Measurements from ENCODE around the gene PARG. TPM values are rescaled to one million over a fixed set of nuclear protein-coding genes. Genes with fewer than 3 reads are reported as not detected.

PARG gene
- total RNA-seq, 2 experiments from 2014 or later = 26.7 to 30.0 TPM

DNA sequence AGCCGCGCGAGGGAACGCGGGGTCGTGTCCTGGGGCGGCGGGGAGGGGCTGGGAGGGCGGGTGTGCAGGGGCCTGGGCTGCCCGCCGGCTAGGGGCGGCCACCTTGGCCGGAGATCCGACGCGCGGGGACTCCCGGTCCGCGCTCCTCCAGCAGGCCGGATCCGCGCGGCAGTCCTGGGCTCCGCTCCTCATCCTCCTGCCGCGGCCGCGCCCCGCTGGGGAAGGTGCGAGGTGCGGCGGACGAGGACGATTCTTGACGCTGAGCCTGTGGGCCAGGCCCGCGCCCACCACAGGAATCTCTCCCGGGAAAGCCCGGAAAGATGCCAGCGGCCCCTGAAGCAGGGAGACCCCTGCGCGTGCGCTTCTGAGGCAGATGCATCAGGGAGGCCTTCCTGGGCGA lies 173.1 kb downstream of the PARG start:
- intact Hi-C loops (cut with micrococcal nuclease) = loop anchor here (10.0 kb wide), 1 partner anchor 164 kb away; no protein-coding TSS in a partner anchor
- Mint-ChIP-seq H3K4me1 (ENCODE audit: low read depth) (peaks cover 3% of the 10 kb centered on the region), H3K36me3 (ENCODE audit: low read depth) (no peaks in the 10 kb centered on the region), H3K27ac (no peak overlapping the region), H3K4me3 (no peak overlapping the region), H3K27me3 (peaks cover 42% of the 10 kb centered on the region), H3K9me3 (peaks cover 6% of the 10 kb centered on the region)
- ChIA-PET CTCF (no interaction called here), POLR2A (no interaction called here)
- ATAC-seq (no peak), DNase-seq (no peak)
- TF ChIP-seq, protein P1, sequence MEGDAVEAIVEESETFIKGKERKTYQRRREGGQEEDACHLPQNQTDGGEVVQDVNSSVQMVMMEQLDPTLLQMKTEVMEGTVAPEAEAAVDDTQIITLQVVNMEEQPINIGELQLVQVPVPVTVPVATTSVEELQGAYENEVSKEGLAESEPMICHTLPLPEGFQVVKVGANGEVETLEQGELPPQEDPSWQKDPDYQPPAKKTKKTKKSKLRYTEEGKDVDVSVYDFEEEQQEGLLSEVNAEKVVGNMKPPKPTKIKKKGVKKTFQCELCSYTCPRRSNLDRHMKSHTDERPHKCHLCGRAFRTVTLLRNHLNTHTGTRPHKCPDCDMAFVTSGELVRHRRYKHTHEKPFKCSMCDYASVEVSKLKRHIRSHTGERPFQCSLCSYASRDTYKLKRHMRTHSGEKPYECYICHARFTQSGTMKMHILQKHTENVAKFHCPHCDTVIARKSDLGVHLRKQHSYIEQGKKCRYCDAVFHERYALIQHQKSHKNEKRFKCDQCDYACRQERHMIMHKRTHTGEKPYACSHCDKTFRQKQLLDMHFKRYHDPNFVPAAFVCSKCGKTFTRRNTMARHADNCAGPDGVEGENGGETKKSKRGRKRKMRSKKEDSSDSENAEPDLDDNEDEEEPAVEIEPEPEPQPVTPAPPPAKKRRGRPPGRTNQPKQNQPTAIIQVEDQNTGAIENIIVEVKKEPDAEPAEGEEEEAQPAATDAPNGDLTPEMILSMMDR (IDR thresholded peaks at IDR 0.05) = no peak

DNA sequence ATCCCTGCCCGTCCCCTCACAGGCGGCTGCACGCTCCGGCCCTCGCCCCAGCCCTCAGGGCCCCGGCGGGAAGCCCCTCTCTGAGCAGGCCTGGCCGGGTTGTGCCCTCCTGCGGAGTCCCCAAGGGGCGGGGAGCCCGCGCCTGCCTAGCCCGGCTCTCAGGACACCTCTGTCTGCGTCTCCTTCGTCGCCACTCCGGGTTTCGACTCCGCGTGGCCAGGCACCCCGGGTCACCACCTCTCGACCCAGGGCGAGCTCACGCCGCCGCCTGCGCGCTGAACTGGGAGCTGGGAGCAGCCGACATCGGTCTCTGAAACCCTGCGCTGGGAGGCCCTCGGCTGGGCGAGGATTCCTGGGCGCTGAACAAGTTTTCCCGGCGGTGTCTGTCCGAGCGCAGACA lies 173.5 kb downstream of the PARG start:
- H3K36me3 Mint-ChIP-seq (ENCODE audit: low read depth) = no peaks in the 10 kb centered on the region
- H3K4me1 Mint-ChIP-seq (ENCODE audit: low read depth) = peaks cover 3% of the 10 kb centered on the region
- DNase-seq (no peak), ATAC-seq (no peak)
- CTCF ChIA-PET = no interaction called here
- H3K27me3 Mint-ChIP-seq = peaks cover 46% of the 10 kb centered on the region
- H3K9me3 Mint-ChIP-seq = peaks cover 6% of the 10 kb centered on the region
- H3K4me3 Mint-ChIP-seq = no peak overlapping the region
- POLR2A ChIA-PET = no interaction called here
- no peak overlapping the region for H3K27ac Mint-ChIP-seq
- intact Hi-C loops (cut with micrococcal nuclease) = loop anchor here (10.0 kb wide), 1 partner anchor 164 kb away; no protein-coding TSS in a partner anchor
- TF ChIP-seq, protein P1 (IDR thresholded peaks at IDR 0.05) = no peak

Other genes starting within 250 kb of the PARG start
- gene OGDHL, start 179.7 kb downstream of the PARG start, total RNA-seq = under 1 TPM; 0.40 to 0.68 TPM
- 10 to 100 TPM; 17.4 to 17.6 TPM for gene TIMM23B, start within 50 bp of the PARG start, total RNA-seq
- 10 to 100 TPM; 13.8 to 15.1 TPM for gene AGAP6, start 46.4 kb upstream of the PARG start, total RNA-seq
- gene WASHC2A, start 125.9 kb upstream of the PARG start, total RNA-seq = 10 to 100 TPM; 23.5 to 27.9 TPM